K562 (cell line): ENCODE results near the gene AASDH. TPM values are rescaled to one million over a fixed set of nuclear protein-coding genes. Genes with fewer than 3 reads are reported as not detected.

ENCODE experiments used
- ATAC-seq: fragments of 200-7000 bp; cut with Tn5 transposase; 3 replicates; pipeline ENCODE4 v1.9.1; 2020; ENCODE audit warnings: moderate library complexity
- BruUV-seq: library from RNA; stranded (reverse); fragments of 400-500 nt; replicated peaks from 2 replicates; lab custom pipeline; 2021; lab: Mats Ljungman, UMichigan
- CTCF ChIA-PET: fragments of 300-600 bp; formaldehyde crosslinking; extraction: SDS; loops from one replicate; lab custom pipeline; 2021; ENCODE audit warnings: low intra/inter-chr PET ratio; lab: Yijun Ruan, JAX
- POLR2A ChIA-PET: fragments of 300-600, 350-650 bp; sonication (Branson Sonifier 250); formaldehyde crosslinking; extraction: SDS; loops from one replicate; lab custom pipeline; 2021; ENCODE audit warnings: antibody characterized with exemption, inconsistent platforms; lab: Yijun Ruan, JAX
- DNase-seq, 4 experiments: peaks; one replicate each; pipeline versions ENCODE4 v3.0.0 to v3.0.0-alpha.2; 2011 to 2018; ENCODE audit warnings: low spot score in 3 of 4, mixed read lengths in 3 of 4; ENCODE audit errors: extremely low read depth in 1 of 4
- FAIRE-seq: peaks from 2 replicates; lab custom pipeline; 2011; peaks lifted over from hg19 to GRCh38; lab: Jason Lieb, UNC
- H2AFZ ChIP-seq: 2 replicates; pipeline ENCODE4 v1.6.0; 2011; ENCODE audit warnings: low read depth, low read length, control low read depth, inconsistent platforms
- H3K27ac ChIP-seq: fragments of 200-600 bp; 3 replicates; pipeline ENCODE4 v1.8.0; 2011; ENCODE audit warnings: low read depth, mild to moderate bottlenecking, control low read depth, inconsistent platforms, low read length, moderate library complexity, mixed read lengths; ENCODE audit errors: extremely low read depth
- H3K27me3 ChIP-seq, 2 experiments: fragments of 300-600 bp in 1 of 2; 2 replicates in 1 of 2; 3 replicates in 1 of 2; pipeline versions ENCODE4 v1.6.0 to v1.8.0; 2011; ENCODE audit warnings: inconsistent platforms in 2 of 2, low read length in 2 of 2, mild to moderate bottlenecking in 1 of 2, mixed read lengths in 1 of 2, moderate library complexity in 1 of 2; ENCODE audit not compliant: control insufficient read depth in 2 of 2, insufficient read depth in 2 of 2
- H3K36me3 ChIP-seq: fragments of 300-600 bp; 3 replicates; pipeline ENCODE4 v1.8.0; 2011; ENCODE audit warnings: mild to moderate bottlenecking, low read length, inconsistent platforms; ENCODE audit not compliant: control insufficient read depth, insufficient read depth
- H3K4me1 ChIP-seq, 2 experiments: fragments of 200-600 bp in 1 of 2; replicated peaks in 1 of 2; 2 replicates in 1 of 2; 3 replicates in 1 of 2; pipeline versions ENCODE4 v1.5.1 to v1.8.0; 2011; ENCODE audit warnings: inconsistent platforms in 2 of 2, low read length in 2 of 2, mild to moderate bottlenecking in 1 of 2, mixed read lengths in 1 of 2, moderate library complexity in 1 of 2; ENCODE audit not compliant: control insufficient read depth in 2 of 2, insufficient read depth in 2 of 2
- H3K4me2 ChIP-seq: 2 replicates; pipeline ENCODE4 v1.6.1; 2011; ENCODE audit warnings: low read length, control low read depth, inconsistent platforms, mixed read lengths; ENCODE audit not compliant: insufficient read depth
- H3K4me3 ChIP-seq: fragments of 200-600 bp; sonication (generic), shearing (Covaris generic); 2 replicates; pipeline ENCODE4 v1.5.1; 2016; ENCODE audit warnings: control low read depth, inconsistent platforms
- H3K79me2 ChIP-seq: fragments of 200-600 bp; 3 replicates; pipeline ENCODE4 v1.8.0; 2011; ENCODE audit warnings: low read length, inconsistent platforms; ENCODE audit not compliant: control insufficient read depth, insufficient read depth
- H3K9ac ChIP-seq, 2 experiments: 2 replicates each; pipeline versions ENCODE4 v1.6.0 to v1.6.1; 2011; ENCODE audit warnings: low read depth in 2 of 2, low read length in 2 of 2, control low read depth in 1 of 2, inconsistent platforms in 1 of 2, mild to moderate bottlenecking in 1 of 2, mixed read lengths in 1 of 2; ENCODE audit not compliant: insufficient read depth in 1 of 2
- H3K9me1 ChIP-seq: one replicate; pipeline ENCODE4 v1.6.0; 2011; ENCODE audit warnings: inconsistent platforms, mild to moderate bottlenecking, low read length, moderate library complexity; ENCODE audit not compliant: control insufficient read depth, insufficient read depth
- H3K9me3 ChIP-seq: replicated peaks from 2 replicates; pipeline ENCODE4 v1.5.1; 2011; ENCODE audit warnings: low read depth, low read length, inconsistent platforms; ENCODE audit not compliant: control insufficient read depth, insufficient read depth
- H4K20me1 ChIP-seq: replicated peaks from 2 replicates; pipeline ENCODE4 v1.6.1; 2011; ENCODE audit warnings: low read length, inconsistent platforms, mixed read lengths; ENCODE audit not compliant: control insufficient read depth, insufficient read depth
- BCOR ChIP-seq: fragments of 450-650 bp; IDR thresholded peaks from 2 replicates; pipeline ENCODE4 v1.6.1; 2016
- CHD4 ChIP-seq: fragments of 200-600 bp; sonication (generic); IDR thresholded peaks from 3 replicates; pipeline ENCODE4 v1.6.1; 2012; ENCODE audit warnings: low read depth, mild to moderate bottlenecking, mixed read lengths, low read length, inconsistent platforms; ENCODE audit not compliant: insufficient read depth, insufficient replicate concordance, poor library complexity, severe bottlenecking
- ETV6 ChIP-seq, 3 experiments: fragments of 150-350 bp in 1 of 3; sonication (generic) in 1 of 3; formaldehyde crosslinking in 1 of 3; IDR thresholded peaks; 2 replicates each; pipeline versions ENCODE4 v1.6.1 to v1.8.0; 2014 to 2022; ENCODE audit warnings: borderline replicate concordance in 2 of 3, low read depth in 2 of 3, antibody characterized with exemption in 1 of 3, low read length in 1 of 3, mild to moderate bottlenecking in 1 of 3, missing genetic modification reagents in 1 of 3
- KDM1A ChIP-seq, 2 experiments: fragments of 450-650 bp; IDR thresholded peaks; 2 replicates each; pipeline ENCODE4 v1.6.1; 2016; ENCODE audit warnings: mild to moderate bottlenecking in 2 of 2
- RBM25 ChIP-seq: fragments of 200-400 bp; formaldehyde crosslinking; IDR thresholded peaks from 2 replicates; pipeline ENCODE4 v1.6.1; 2018; ENCODE audit warnings: low read length, low read depth, moderate library complexity; ENCODE audit not compliant: severe bottlenecking
- RCOR1 ChIP-seq, 2 experiments: IDR thresholded peaks; 2 replicates each; pipeline ENCODE4 v1.6.1; 2012; ENCODE audit warnings: low read depth in 2 of 2, low read length in 2 of 2, borderline replicate concordance in 1 of 2, improper control_type of control experiment in 1 of 2
- SRSF9 ChIP-seq: fragments of 200-400 bp; formaldehyde crosslinking; IDR thresholded peaks from 2 replicates; pipeline ENCODE4 v1.6.1; 2017; ENCODE audit warnings: low read depth, low read length, borderline replicate concordance
- TCF7L2 ChIP-seq: fragments of 150-350 bp; IDR thresholded peaks from 2 replicates; pipeline ENCODE4 v1.6.1; 2016; ENCODE audit warnings: low read depth, mild to moderate bottlenecking, low read length, moderate library complexity
- ZBTB17 ChIP-seq: fragments of 450-650 bp; formaldehyde crosslinking; IDR thresholded peaks from 2 replicates; pipeline ENCODE4 v1.4.0; 2020; ENCODE audit warnings: mild to moderate bottlenecking
- ZC3H11A ChIP-seq: IDR thresholded peaks from 2 replicates; pipeline ENCODE4 v1.6.1; 2012; ENCODE audit warnings: low read depth, low read length, improper control_type of control experiment
- WGBS: fragments of 100-300 bp; shearing (Covaris generic); methylation state at CpG from one replicate; pipeline ENCODE4 v1.1.6; 2016; ENCODE audit warnings: low coverage, mixed read lengths; ENCODE audit not compliant: insufficient coverage; ENCODE audit errors: missing lambda C conversion rate; 5-methylcytosine and 5-hydroxymethylcytosine counted together
- in situ Hi-C: fragments of 300-500 bp; cut with MboI; formaldehyde crosslinking; loops from 4 replicates; pipeline ENCODE4 v1.15.0; 2018; ENCODE audit warnings: inconsistent platforms, mixed read lengths
- intact Hi-C: fragments of 100-400 bp; cut with micrococcal nuclease; formaldehyde crosslinking; loops from 2 replicates; pipeline ENCODE4 v1.14.2; 2022
- polyA plus RNA-seq, 8 experiments: library from polyadenylated mRNA; depleted of rRNA in 4 of 8; stranded (reverse) in 5 of 8; unstranded in 3 of 8; fragments of >200 nt; fragmentation: Nextera tagmentation in 2 of 8; fragmentation: Illumina TruSeq in 1 of 8; extraction: Ambion mirVana in 2 of 8; extraction: Trizol in 1 of 8; gene quantifications; 2 replicates each; pipeline versions ENCODE4 v1.2.1 to v1.2.3, GENCODE V29; 2011 to 2014; ENCODE audit warnings: inconsistent platforms in 1 of 8, missing spikeins in 1 of 8
- total RNA-seq, 7 experiments: library from RNA; depleted of rRNA in 6 of 7; stranded (reverse); fragments of >200 nt in 6 of 7; fragmentation: Illumina TruSeq in 2 of 7; extraction: Trizol in 2 of 7; gene quantifications; 2 replicates each; pipeline versions ENCODE4 v1.2.1 to v1.2.3, GENCODE V29; 2011 to 2021; ENCODE audit warnings: low replicate concordance in 1 of 7

AASDH gene
- total and polyA plus RNA-seq, 9 of the 15 experiments (the other 6 are each of a cell fraction or from before 2014, with no cell fraction given) = 8.6 to 29.7 (median 13.7) TPM

DNA sequence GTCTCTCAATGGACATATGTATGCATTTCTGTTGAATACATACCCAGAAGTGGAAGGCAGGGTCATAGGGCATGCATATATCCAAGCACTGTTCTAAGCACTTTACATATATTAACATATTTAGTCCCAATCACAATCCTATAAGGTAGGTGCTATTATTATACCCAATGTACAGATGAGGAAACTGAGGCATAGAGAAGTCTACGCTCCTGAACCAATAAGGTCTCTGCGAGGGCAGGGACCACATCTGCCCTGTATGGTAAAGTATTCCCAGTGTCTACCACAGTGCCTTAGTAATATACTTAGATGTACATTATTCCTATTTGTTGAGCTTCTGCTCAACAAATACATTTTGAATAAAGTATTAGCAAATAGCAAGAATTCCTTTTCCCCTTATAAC lies 42.9 kb upstream of the AASDH start:
- H3K27ac ChIP-seq = no peak overlapping the region
- peaks cover 31% of the 10 kb centered on the region; the same call in 2 of the 3 replicates for H3K36me3 ChIP-seq
- no peak overlapping the region for H3K4me2 ChIP-seq
- H4K20me1 ChIP-seq = peaks cover 8% of the 10 kb centered on the region; the same call in 1 of the 2 replicates
- CTCF ChIA-PET = no interaction called here
- ATAC-seq (no peak), FAIRE-seq (no peak), DNase-seq (no peak)
- H3K4me1 ChIP-seq = peaks cover 11 to 12% of the 10 kb centered on the region in 2 experiments; a peak in 2 of 5 replicates
- no peak overlapping the region for H3K4me3 ChIP-seq
- no TSS peak for BruUV-seq
- no peaks in the 10 kb centered on the region for H3K9me1 ChIP-seq
- no peaks in the 10 kb centered on the region for H3K9me3 ChIP-seq
- in situ Hi-C loops (no loop called here), intact Hi-C loops (no loop called here)
- no peak overlapping the region for H3K9ac ChIP-seq
- TF ChIP-seq ZC3H11A = no peak
- TF ChIP-seq ETV6 (IDR thresholded peaks at IDR 0.05; ENCODE audit: borderline replicate concordance in 1 of 2, low read depth in 2 of 2, low read length in 1 of 2) = no peak
- TF ChIP-seq ETV6 (CRISPR knock-in tag; IDR thresholded peaks at IDR 0.05; ENCODE audit: borderline replicate concordance) = no peak
- TF ChIP-seq SRSF9 = no peak
- TF ChIP-seq ZBTB17 = no peak
- no peak for TF ChIP-seq TCF7L2
- peak; percentile 20 to 46; a peak in 2 of 4 replicates for TF ChIP-seq KDM1A (IDR thresholded peaks at IDR 0.05)
- TF ChIP-seq BCOR = peak; percentile 49; the same call in 1 of the 2 replicates
- peak in 1 of 2 experiments; percentile 17; a peak in 1 of 4 replicates for TF ChIP-seq RCOR1 (IDR thresholded peaks at IDR 0.05; ENCODE audit: borderline replicate concordance in 1 of 2, low read depth in 2 of 2, low read length in 2 of 2)
- peak; percentile 36 for TF ChIP-seq CHD4
- peak; percentile 85 for TF ChIP-seq RBM25
- no peaks in the 10 kb centered on the region for H3K27me3 ChIP-seq
- WGBS = 91% methylated on average over 2 of the region's 2 CpGs
- H3K79me2 ChIP-seq = peaks cover 100% of the 10 kb centered on the region
- POLR2A ChIA-PET = interaction anchor here (1.2 kb wide), 1 partner anchor 43 kb away, joined by 3 read pairs; the partner anchor contains the start of gene AASDH
- H2AFZ ChIP-seq = no peak overlapping the region
